Lower lobe of right lung (tissue), 2 donors: ENCODE results near the gene AKT2. TPM values are rescaled to one million over a fixed set of nuclear protein-coding genes. Genes with fewer than 3 reads are reported as not detected.

Source experiments
- ATAC-seq, 2 donors: fragments of 200-7000 bp; cut with Tn5 transposase; one replicate each; pipeline ENCODE4 v1.9.1; 2020 to 2022; ENCODE audit warnings: mild to moderate bottlenecking in 2 of 2, moderate library complexity in 2 of 2
- DNase-seq: peaks from one replicate; pipeline ENCODE4 v3.0.0-alpha.2; 2020
- H3K27ac ChIP-seq: fragments of 200-600 bp; one replicate; pipeline ENCODE4 v1.8.0; 2022
- H3K27me3 ChIP-seq: fragments of 200-600 bp; one replicate; pipeline ENCODE4 v1.8.0; 2022; ENCODE audit warnings: low read depth
- H3K36me3 ChIP-seq: fragments of 200-600 bp; one replicate; pipeline ENCODE4 v1.8.0; 2022; ENCODE audit warnings: mild to moderate bottlenecking
- H3K4me1 ChIP-seq: fragments of 200-600 bp; one replicate; pipeline ENCODE4 v1.8.0; 2022
- H3K4me3 ChIP-seq: fragments of 200-600 bp; one replicate; pipeline ENCODE4 v1.8.0; 2022; ENCODE audit warnings: mild to moderate bottlenecking
- H3K9me3 ChIP-seq: fragments of 200-600 bp; one replicate; pipeline ENCODE4 v1.8.0; 2022
- intact Hi-C: fragments of 100-400 bp; cut with DNase I; formaldehyde crosslinking; loops from one replicate; pipeline ENCODE4 v1.11.0; 2022
- total RNA-seq: library from RNA; stranded (reverse); fragmentation: NEBNext Ultra II Directional; extraction: Animal tissue kit (Norgen Biotek cat#: 25700); gene quantifications from one replicate; pipeline ENCODE4 v1.2.1, GENCODE V29; 2021
- TF ChIP-seq, protein P1 (sequence below): fragments of 200-600 bp; IDR thresholded peaks from one replicate; pipeline ENCODE4 v1.8.0; 2022; ENCODE audit warnings: antibody characterized with exemption, mild to moderate bottlenecking
- donor health status: DM: no; HTN: yes; CAD: no; lungs with severe emphysema.

The AKT2 gene
- total RNA-seq, 1 donor from 2014 or later, result 102 TPM

DNA sequence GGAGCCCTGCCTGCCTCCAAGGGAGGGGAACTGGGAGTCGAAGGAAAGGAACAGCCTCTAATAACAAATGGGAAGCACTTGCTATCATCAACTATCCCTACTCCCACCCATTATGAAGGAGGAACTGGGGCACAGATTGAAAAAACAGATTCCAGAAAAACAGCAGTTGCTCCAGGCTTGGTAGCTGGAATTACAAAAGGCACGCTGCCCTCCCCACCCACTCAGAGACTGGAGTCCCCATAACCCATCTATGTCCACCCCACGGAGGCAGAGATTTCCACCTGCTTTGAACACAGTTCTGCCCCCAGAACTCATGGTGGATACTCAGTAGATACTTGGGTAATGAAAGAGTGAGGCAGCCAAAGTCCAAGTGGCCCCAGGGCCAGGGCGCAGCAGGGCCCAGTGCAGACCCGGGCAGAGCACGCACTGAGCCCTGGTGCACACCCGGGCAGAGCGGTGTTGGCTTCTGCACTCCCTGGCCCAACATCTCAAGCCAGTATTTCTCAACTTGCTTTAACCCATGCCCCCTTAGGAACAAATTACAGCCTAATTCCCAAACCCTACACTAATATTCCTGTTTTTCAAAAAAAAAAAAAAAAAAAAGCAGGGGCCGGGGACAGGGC is 39.5 kb downstream of the AKT2 start:
- Histone ChIP-seq H3K9me3 (no peaks in the 10 kb centered on the region), H3K4me1 (peaks cover 28% of the 10 kb centered on the region), H3K36me3 (peaks cover 32% of the 10 kb centered on the region), H3K27me3 (no peaks in the 10 kb centered on the region), H3K27ac (no peak overlapping the region), H3K4me3 (no peak overlapping the region)
- TF ChIP-seq, protein P1, sequence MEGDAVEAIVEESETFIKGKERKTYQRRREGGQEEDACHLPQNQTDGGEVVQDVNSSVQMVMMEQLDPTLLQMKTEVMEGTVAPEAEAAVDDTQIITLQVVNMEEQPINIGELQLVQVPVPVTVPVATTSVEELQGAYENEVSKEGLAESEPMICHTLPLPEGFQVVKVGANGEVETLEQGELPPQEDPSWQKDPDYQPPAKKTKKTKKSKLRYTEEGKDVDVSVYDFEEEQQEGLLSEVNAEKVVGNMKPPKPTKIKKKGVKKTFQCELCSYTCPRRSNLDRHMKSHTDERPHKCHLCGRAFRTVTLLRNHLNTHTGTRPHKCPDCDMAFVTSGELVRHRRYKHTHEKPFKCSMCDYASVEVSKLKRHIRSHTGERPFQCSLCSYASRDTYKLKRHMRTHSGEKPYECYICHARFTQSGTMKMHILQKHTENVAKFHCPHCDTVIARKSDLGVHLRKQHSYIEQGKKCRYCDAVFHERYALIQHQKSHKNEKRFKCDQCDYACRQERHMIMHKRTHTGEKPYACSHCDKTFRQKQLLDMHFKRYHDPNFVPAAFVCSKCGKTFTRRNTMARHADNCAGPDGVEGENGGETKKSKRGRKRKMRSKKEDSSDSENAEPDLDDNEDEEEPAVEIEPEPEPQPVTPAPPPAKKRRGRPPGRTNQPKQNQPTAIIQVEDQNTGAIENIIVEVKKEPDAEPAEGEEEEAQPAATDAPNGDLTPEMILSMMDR, result no peak
- intact Hi-C loops, result no loop called here
- peak; percentile 10 for DNase-seq
- ATAC-seq, result no peak

DNA sequence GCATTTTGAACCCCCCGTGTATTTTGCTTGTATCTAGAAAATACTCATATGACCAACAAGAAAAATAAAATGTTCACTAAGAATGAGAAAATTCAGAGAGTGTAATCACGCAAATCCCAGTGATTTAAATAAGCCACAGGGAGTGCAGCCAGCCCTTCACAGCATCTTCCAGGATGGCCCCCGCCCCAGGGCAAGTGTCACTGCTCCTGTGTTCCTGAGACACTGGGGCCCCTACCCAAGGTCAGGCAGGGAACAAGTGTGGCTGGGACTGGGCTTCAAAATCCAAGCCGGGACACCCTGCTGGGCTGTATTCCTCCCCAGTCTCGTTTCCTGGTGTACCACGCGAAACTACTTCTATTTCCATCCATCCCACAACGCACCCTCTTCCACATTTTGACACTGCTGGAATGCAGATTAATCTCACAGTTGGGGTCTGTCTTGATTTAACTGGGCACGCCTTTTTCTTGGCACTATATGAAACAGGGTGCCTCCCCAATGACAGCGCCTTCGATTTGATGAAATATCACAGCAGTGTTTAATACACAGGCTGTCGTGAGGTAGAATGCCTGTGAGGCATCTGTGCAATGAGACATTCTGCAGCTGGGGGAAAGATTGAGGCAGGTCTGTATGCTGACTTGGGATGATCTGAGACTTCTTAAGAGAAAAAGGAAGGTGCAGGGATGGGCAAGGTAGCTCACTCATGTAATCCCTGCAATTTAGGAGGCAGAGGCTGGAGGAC is 40.4 kb downstream of the AKT2 start:
- ATAC-seq (no peak), DNase-seq (peak; percentile 21)
- TF ChIP-seq, protein P1, result no peak
- Histone ChIP-seq H3K9me3 (no peaks in the 10 kb centered on the region), H3K4me3 (no peak overlapping the region), H3K27me3 (no peaks in the 10 kb centered on the region), H3K27ac (no peak overlapping the region), H3K4me1 (peaks cover 28% of the 10 kb centered on the region), H3K36me3 (peaks cover 35% of the 10 kb centered on the region)
- intact Hi-C loops, result no loop called here

DNA sequence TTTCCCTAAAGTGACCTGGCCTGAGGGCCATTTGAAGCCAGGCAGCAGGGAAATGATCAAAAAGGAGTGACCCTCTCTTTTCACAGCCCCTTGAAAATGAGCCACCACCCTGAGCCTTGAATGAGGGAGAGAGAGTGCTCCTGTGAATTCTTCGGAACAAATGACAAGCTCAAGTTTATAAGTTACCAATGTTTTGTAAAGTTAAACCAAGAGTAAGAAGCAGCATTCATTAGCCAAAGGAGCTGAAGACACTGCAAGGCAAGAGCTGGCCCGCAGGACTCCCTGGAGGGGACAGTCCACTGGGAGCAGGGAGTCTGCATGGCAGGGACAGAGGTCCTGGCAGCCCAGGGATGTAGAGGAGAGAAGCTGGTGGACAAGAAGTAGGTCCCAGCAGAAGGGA is 42.0 kb downstream of the AKT2 start:
- TF ChIP-seq, protein P1, result no peak
- Histone ChIP-seq H3K4me1 (peaks cover 28% of the 10 kb centered on the region), H3K9me3 (no peaks in the 10 kb centered on the region), H3K36me3 (peaks cover 44% of the 10 kb centered on the region), H3K27me3 (no peaks in the 10 kb centered on the region), H3K4me3 (no peak overlapping the region), H3K27ac (no peak overlapping the region)
- intact Hi-C loops, result no loop called here
- peak; percentile 22 for DNase-seq
- ATAC-seq, result no peak

DNA sequence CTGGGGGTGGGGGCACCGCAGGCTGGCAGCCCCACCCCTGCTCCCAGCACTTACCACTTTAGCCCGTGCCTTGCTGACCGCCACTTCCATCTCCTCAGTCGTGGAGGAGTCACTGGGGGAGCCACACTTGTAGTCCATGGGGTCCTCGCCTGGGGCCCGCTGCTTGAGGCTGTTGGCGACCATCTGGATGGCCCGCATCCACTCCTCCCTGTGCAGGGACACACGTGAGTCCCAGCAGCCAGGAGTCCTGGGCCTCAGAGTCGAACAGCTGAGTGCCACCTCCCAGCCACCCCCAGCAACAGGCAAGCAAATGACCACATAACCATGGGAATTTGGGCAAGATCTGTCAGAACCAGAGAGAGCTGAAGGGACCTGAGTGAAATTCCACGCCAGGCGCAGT is 42.7 kb downstream of the AKT2 start:
- Histone ChIP-seq H3K36me3 (peaks cover 51% of the 10 kb centered on the region), H3K27me3 (no peaks in the 10 kb centered on the region), H3K4me1 (peaks cover 28% of the 10 kb centered on the region), H3K9me3 (no peaks in the 10 kb centered on the region), H3K4me3 (no peak overlapping the region), H3K27ac (peak overlapping the region; percentile 69)
- ATAC-seq (no peak), DNase-seq (peak; percentile 34)
- TF ChIP-seq, protein P1, result no peak
- intact Hi-C loops, result no loop called here

DNA sequence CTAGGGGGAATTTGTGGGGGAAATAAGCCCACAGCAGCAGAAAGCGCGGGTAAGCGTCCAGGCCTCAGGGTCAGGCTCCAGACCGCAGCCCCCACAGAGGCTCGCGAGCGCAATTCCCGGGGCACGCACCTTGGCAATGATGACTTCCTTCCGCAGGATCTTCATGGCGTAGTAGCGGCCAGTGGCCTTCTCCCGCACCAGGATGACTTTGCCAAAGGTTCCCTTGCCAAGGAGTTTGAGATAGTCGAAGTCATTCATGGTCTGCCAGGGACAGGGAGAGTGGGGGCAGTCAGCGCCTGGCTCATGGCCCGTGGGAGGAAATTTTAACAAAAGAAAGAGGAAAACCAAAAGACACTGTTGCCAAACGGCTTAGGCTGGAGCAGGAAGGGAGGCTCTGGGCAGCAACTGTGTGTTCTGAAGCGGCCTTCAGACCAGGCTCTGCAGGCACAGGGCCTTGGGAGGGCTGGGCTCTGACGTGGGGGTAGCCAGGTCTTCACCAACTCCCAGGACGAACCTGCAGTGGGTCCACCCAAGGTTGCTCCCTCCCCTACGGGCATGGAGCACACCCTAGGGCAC is 43.2 kb downstream of the AKT2 start:
- Histone ChIP-seq H3K36me3 (peaks cover 57% of the 10 kb centered on the region), H3K4me3 (no peak overlapping the region), H3K27me3 (no peaks in the 10 kb centered on the region), H3K9me3 (no peaks in the 10 kb centered on the region), H3K4me1 (peaks cover 28% of the 10 kb centered on the region), H3K27ac (peak overlapping the region; percentile 69)
- TF ChIP-seq, protein P1, result no peak
- intact Hi-C loops, result no loop called here
- DNase-seq (peak; percentile 46), ATAC-seq (peak; percentile 50 to 60)
